Measurements from ENCODE around the gene MEI4. TPM values are rescaled to one million over a fixed set of nuclear protein-coding genes. Genes with fewer than 3 reads are reported as not detected.

The MEI4 gene
- total and polyA plus RNA-seq, 10 of the 15 experiments (the other 5 are each of a cell fraction or from before 2014, with no cell fraction given): 0.03 to 0.04 (median 0.03) TPM; not detected in 7

- ChIA-PET CTCF (no interaction called here), RAD21 (ENCODE audit: unreplicated experiment) (no interaction called here), SMC1A (ENCODE audit: uncharacterized antibody, unreplicated experiment) (no interaction called here), POLR2A (no interaction called here)
- H3K36me3 ChIP-seq (ENCODE audit: control insufficient read depth in 2 of 2, insufficient read depth in 2 of 2, low read length in 1 of 2): no peaks in the 10 kb centered on the region
- no peak overlapping the region for H3K27ac ChIP-seq (ENCODE audit: control insufficient read depth, insufficient read depth)
- no peaks in the 10 kb centered on the region for H4K20me1 ChIP-seq (ENCODE audit: control insufficient read depth, insufficient read depth)
- no peaks in the 10 kb centered on the region for H3K9me3 ChIP-seq (replicated peaks; ENCODE audit: control insufficient read depth, insufficient read depth, low read length)
- intact Hi-C loops (cut with micrococcal nuclease; ENCODE audit: unreplicated experiment) (no loop called here), in situ Hi-C loops (cut with MboI) (no loop called here)
- TF ChIP-seq FOS (IDR thresholded peaks at IDR 0.05; ENCODE audit: borderline replicate concordance, extremely low read depth, insufficient read length) (no peak), ZNF24 (IDR thresholded peaks at IDR 0.05) (no peak), IRF4 (IDR thresholded peaks at IDR 0.05; ENCODE audit: low read depth, low read length) (no peak), HDGF (IDR thresholded peaks at IDR 0.05) (no peak), JUND (IDR thresholded peaks at IDR 0.05; ENCODE audit: low read depth, low read length) (no peak), CTCF (IDR thresholded peaks at IDR 0.05 in 2 of 3, conservative IDR thresholded peaks at IDR 0.05 in 1 of 3; ENCODE audit: control insufficient read depth in 2 of 3, extremely low read depth in 1 of 3, insufficient read depth in 1 of 3, low read depth in 3 of 3, low read length in 3 of 3) (no peak), EP300 (IDR thresholded peaks at IDR 0.05; ENCODE audit: borderline replicate concordance in 1 of 2, control insufficient read depth in 1 of 2, low read depth in 2 of 2, low read length in 2 of 2) (no peak), STAT3 (IDR thresholded peaks at IDR 0.05; ENCODE audit: low read depth, low read length) (no peak), RB1 (IDR thresholded peaks at IDR 0.05; ENCODE audit: borderline replicate concordance) (no peak)
- TF ChIP-seq, protein P1, sequence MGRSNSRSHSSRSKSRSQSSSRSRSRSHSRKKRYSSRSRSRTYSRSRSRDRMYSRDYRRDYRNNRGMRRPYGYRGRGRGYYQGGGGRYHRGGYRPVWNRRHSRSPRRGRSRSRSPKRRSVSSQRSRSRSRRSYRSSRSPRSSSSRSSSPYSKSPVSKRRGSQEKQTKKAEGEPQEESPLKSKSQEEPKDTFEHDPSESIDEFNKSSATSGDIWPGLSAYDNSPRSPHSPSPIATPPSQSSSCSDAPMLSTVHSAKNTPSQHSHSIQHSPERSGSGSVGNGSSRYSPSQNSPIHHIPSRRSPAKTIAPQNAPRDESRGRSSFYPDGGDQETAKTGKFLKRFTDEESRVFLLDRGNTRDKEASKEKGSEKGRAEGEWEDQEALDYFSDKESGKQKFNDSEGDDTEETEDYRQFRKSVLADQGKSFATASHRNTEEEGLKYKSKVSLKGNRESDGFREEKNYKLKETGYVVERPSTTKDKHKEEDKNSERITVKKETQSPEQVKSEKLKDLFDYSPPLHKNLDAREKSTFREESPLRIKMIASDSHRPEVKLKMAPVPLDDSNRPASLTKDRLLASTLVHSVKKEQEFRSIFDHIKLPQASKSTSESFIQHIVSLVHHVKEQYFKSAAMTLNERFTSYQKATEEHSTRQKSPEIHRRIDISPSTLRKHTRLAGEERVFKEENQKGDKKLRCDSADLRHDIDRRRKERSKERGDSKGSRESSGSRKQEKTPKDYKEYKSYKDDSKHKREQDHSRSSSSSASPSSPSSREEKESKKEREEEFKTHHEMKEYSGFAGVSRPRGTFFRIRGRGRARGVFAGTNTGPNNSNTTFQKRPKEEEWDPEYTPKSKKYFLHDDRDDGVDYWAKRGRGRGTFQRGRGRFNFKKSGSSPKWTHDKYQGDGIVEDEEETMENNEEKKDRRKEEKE (IDR thresholded peaks at IDR 0.05): no peak
- TF ChIP-seq, protein P2, sequence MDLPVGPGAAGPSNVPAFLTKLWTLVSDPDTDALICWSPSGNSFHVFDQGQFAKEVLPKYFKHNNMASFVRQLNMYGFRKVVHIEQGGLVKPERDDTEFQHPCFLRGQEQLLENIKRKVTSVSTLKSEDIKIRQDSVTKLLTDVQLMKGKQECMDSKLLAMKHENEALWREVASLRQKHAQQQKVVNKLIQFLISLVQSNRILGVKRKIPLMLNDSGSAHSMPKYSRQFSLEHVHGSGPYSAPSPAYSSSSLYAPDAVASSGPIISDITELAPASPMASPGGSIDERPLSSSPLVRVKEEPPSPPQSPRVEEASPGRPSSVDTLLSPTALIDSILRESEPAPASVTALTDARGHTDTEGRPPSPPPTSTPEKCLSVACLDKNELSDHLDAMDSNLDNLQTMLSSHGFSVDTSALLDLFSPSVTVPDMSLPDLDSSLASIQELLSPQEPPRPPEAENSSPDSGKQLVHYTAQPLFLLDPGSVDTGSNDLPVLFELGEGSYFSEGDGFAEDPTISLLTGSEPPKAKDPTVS (IDR thresholded peaks at IDR 0.05; ENCODE audit: low read depth, low read length): no peak
- no peak for DNase-seq (ENCODE audit: low read depth, low spot score)
- WGBS (ENCODE audit: insufficient coverage, insufficient replicate concordance, low lambda C conversion rate, missing lambda C conversion rate): 31% methylated on average over 4 of the region's 4 CpGs
- no peak overlapping the region for H3K4me2 ChIP-seq (ENCODE audit: control insufficient read depth, insufficient read depth)
- no peak overlapping the region for H3K9ac ChIP-seq (ENCODE audit: control insufficient read depth, insufficient read depth, low read length)
- no peaks in the 10 kb centered on the region for H3K4me1 ChIP-seq (ENCODE audit: control insufficient read depth, insufficient read depth, low read length)
- no peak for ATAC-seq
- no peaks in the 10 kb centered on the region for H3K27me3 ChIP-seq (replicated peaks in 1 of 2; ENCODE audit: control insufficient read depth in 2 of 2, insufficient read depth in 2 of 2, low read length in 1 of 2)
- H3K79me2 ChIP-seq (ENCODE audit: control insufficient read depth, insufficient read depth, low read length): no peaks in the 10 kb centered on the region
- no peak overlapping the region for H3K4me3 ChIP-seq
- no TSS peak for BruUV-seq (replicated peaks)
- no peak overlapping the region for H2AFZ ChIP-seq (ENCODE audit: control insufficient read depth, low read depth, low read length)
- FAIRE-seq: no peak
Observed at GRCh38 chr6:77893391-77893790, 240.6 kb downstream of the MEI4 start.

Data from GM12878 (cell line).